Fibroblast of skin of back (primary cell): ENCODE data around the gene KIF13A.
"Not testable (repeated sequence)": the region's sequence is repeated elsewhere in the genome, so short reads cannot be mapped to it uniquely, and the experiment has no call there.

Experiments
- DNase-seq: peaks from one replicate; pipeline ENCODE4 v3.0.0-alpha.2; 2013

Gene KIF13A

GRCh38 chr6:17968876-17969275 lies 18.6 kb downstream of the KIF13A start:
- DNase-seq: no peak

GRCh38 chr6:17967668-17968518 lies 19.5 kb downstream of the KIF13A start:
- DNase-seq: peak; percentile 82

- peak; percentile 71 for DNase-seq
Measured at GRCh38 chr6:17966451-17966850, 21.0 kb downstream of the KIF13A start.

- peak; percentile 76 for DNase-seq
Measured at GRCh38 chr6:17965397-17965796, 22.0 kb downstream of the KIF13A start.

GRCh38 chr6:17964633-17965032 lies 22.8 kb downstream of the KIF13A start:
- DNase-seq: peak; percentile 65

GRCh38 chr6:17962436-17963031 lies 24.9 kb downstream of the KIF13A start:
- DNase-seq: peak; percentile 94

GRCh38 chr6:17959302-17959701 lies 28.1 kb downstream of the KIF13A start:
- no peak for DNase-seq

- DNase-seq: no peak
Measured at GRCh38 chr6:17957904-17958620, 29.4 kb downstream of the KIF13A start.

GRCh38 chr6:17957498-17957897 lies 29.9 kb downstream of the KIF13A start:
- no peak for DNase-seq

GRCh38 chr6:17957086-17957485 lies 30.3 kb downstream of the KIF13A start:
- no peak for DNase-seq

- no peak for DNase-seq
Measured at GRCh38 chr6:17950095-17950494, 37.3 kb downstream of the KIF13A start.

GRCh38 chr6:17949168-17949567 lies 38.3 kb downstream of the KIF13A start:
- no peak for DNase-seq

GRCh38 chr6:17948725-17949124 lies 38.7 kb downstream of the KIF13A start:
- DNase-seq: no peak

GRCh38 chr6:17947574-17947973 lies 39.9 kb downstream of the KIF13A start:
- DNase-seq: not testable (repeated sequence)

GRCh38 chr6:17945575-17945974 lies 41.9 kb downstream of the KIF13A start:
- no peak for DNase-seq

- peak; percentile 71 for DNase-seq
Measured at GRCh38 chr6:17945111-17945510, 42.3 kb downstream of the KIF13A start.

- no peak for DNase-seq
Measured at GRCh38 chr6:17941318-17941717, 46.1 kb downstream of the KIF13A start.

- no peak for DNase-seq
Measured at GRCh38 chr6:17940151-17940792, 47.2 kb downstream of the KIF13A start.

- DNase-seq: peak; percentile 76
Measured at GRCh38 chr6:17938901-17939300, 48.5 kb downstream of the KIF13A start.

GRCh38 chr6:17935188-17936149 lies 52.0 kb downstream of the KIF13A start:
- no peak for DNase-seq

GRCh38 chr6:17933716-17934115 lies 53.7 kb downstream of the KIF13A start:
- no peak for DNase-seq
